DND-41 (cell line): ENCODE measurements around the gene PXN.

ENCODE experiments used
- EZH2 ChIP-seq: IDR thresholded peaks from 3 replicates; pipeline ENCODE4 v1.6.1; 2012; ENCODE audit warnings: borderline replicate concordance, low read depth, mild to moderate bottlenecking, moderate library complexity, low read length, inconsistent platforms; ENCODE audit not compliant: severe bottlenecking
- TF ChIP-seq, protein P1 (sequence below): IDR thresholded peaks from 2 replicates; pipeline ENCODE4 v1.5.1; 2012; ENCODE audit warnings: borderline replicate concordance, low read length, moderate library complexity, mild to moderate bottlenecking; ENCODE audit not compliant: poor library complexity, severe bottlenecking; ENCODE audit errors: extremely low read depth

DNA sequence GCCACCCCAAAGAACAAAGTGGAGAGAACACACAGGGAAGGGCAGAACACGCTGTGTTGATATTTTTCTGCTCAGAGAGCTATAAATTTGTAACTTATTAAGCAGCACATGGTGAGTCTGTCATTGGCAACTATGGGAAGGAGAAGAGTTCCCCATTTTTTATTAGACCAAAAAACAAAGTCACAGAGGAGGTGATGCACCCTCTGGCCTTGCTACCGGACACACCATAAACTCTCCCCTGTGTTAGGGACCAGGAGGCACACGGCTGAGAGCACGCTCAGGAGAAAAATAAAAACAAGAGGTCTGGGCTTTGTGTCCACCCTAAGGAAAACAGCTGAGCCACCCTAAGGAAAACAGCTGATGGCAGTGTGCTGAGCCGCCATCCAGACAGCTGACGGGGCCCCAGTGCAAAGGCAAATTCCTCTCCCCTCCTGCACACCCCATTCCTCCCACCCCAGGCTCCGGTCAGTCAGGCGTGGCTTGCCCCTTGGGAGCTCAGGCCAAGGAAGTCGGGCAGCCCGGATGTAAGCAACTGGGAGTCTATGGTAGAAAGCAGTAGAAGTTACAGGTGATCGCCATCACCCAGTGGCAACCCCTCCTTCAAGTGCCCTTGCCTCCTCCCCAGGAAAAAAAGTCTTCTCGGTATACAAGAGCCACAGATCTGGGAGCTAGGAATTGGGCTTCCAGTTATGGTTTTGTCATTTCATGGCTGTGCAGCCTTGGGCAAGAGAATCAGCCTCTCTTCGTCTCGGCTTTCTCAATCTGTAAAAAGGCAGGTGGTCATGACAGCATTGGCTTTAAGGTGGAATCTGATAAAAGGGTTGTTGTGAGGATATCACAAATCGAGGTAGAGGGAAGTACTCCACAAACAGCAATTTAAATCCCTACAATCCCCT lies 2.4 kb downstream of the PXN start:
- TF ChIP-seq, protein P1, sequence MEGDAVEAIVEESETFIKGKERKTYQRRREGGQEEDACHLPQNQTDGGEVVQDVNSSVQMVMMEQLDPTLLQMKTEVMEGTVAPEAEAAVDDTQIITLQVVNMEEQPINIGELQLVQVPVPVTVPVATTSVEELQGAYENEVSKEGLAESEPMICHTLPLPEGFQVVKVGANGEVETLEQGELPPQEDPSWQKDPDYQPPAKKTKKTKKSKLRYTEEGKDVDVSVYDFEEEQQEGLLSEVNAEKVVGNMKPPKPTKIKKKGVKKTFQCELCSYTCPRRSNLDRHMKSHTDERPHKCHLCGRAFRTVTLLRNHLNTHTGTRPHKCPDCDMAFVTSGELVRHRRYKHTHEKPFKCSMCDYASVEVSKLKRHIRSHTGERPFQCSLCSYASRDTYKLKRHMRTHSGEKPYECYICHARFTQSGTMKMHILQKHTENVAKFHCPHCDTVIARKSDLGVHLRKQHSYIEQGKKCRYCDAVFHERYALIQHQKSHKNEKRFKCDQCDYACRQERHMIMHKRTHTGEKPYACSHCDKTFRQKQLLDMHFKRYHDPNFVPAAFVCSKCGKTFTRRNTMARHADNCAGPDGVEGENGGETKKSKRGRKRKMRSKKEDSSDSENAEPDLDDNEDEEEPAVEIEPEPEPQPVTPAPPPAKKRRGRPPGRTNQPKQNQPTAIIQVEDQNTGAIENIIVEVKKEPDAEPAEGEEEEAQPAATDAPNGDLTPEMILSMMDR: no peak
- no peak for TF ChIP-seq EZH2
